OCI-LY7 (cell line): ENCODE results near the gene TNFRSF11A. TPM values are rescaled to one million over a fixed set of nuclear protein-coding genes. Genes with fewer than 3 reads are reported as not detected.

ENCODE experiments used
- BruUV-seq: library from RNA; stranded (reverse); fragments of 400-500 nt; replicated peaks from 2 replicates; lab custom pipeline; 2021; lab: Mats Ljungman, UMichigan
- CTCF ChIA-PET: fragments of 300-600 bp; sonication (Branson Sonifier 250); formaldehyde crosslinking; loops from one replicate; lab custom pipeline; 2022; ENCODE audit warnings: antibody characterized with exemption; ENCODE audit not compliant: unreplicated experiment; lab: Charles Lee
- POLR2A ChIA-PET: fragments of 300-600 bp; sonication (Branson Sonifier 250); formaldehyde crosslinking; loops from one replicate; lab custom pipeline; 2022; ENCODE audit warnings: antibody characterized with exemption; lab: Charles Lee
- DNase-seq: peaks from one replicate; pipeline ENCODE4 v3.0.0-alpha.2; 2015; ENCODE audit warnings: low spot score
- H2AFZ ChIP-seq: fragments of 200-600 bp; sonication (generic), shearing (Covaris generic); 2 replicates; pipeline ENCODE4 v1.6.1; 2014; ENCODE audit warnings: mild to moderate bottlenecking, antibody characterized with exemption, low read length, moderate library complexity
- H3K27ac ChIP-seq: fragments of 200-600 bp; sonication (generic); 2 replicates; pipeline ENCODE4 v1.5.1; 2014; ENCODE audit warnings: mixed run types, low read depth, mild to moderate bottlenecking, moderate library complexity, low read length, inconsistent platforms; ENCODE audit not compliant: poor library complexity, severe bottlenecking
- H3K36me3 ChIP-seq: fragments of 200-600 bp; sonication (generic); 2 replicates; pipeline ENCODE4 v1.6.1; 2014; ENCODE audit warnings: mild to moderate bottlenecking, antibody characterized with exemption, low read length, moderate library complexity, mixed read lengths; ENCODE audit not compliant: insufficient read depth
- H3K4me1 ChIP-seq: fragments of 200-600 bp; sonication (generic); 2 replicates; pipeline ENCODE4 v1.5.1; 2014; ENCODE audit warnings: mild to moderate bottlenecking, low read length; ENCODE audit not compliant: insufficient read depth, poor library complexity, severe bottlenecking
- H3K4me2 ChIP-seq: fragments of 200-600 bp; sonication (generic); 2 replicates; pipeline ENCODE4 v1.6.1; 2014; ENCODE audit warnings: mild to moderate bottlenecking, low read length
- H3K4me3 ChIP-seq: fragments of 200-600 bp; sonication (generic); 2 replicates; pipeline ENCODE4 v1.5.1; 2014; ENCODE audit warnings: mild to moderate bottlenecking, low read depth, low read length; ENCODE audit not compliant: poor library complexity, severe bottlenecking
- H3K79me2 ChIP-seq: fragments of 200-600 bp; sonication (generic); 2 replicates; pipeline ENCODE4 v1.6.1; 2016; ENCODE audit warnings: low read depth, mild to moderate bottlenecking, low read length, moderate library complexity, mixed read lengths; ENCODE audit not compliant: insufficient read depth
- H3K9me2 ChIP-seq: fragments of 200-600 bp; sonication (generic); 2 replicates; pipeline ENCODE4 v1.6.1; 2016; ENCODE audit warnings: mild to moderate bottlenecking, low read length, mixed read lengths; ENCODE audit not compliant: insufficient read depth
- H3K9me3 ChIP-seq: fragments of 200-600 bp; sonication (generic); 2 replicates; pipeline ENCODE4 v1.6.1; 2014; ENCODE audit warnings: mild to moderate bottlenecking, mixed run types, low read length, mixed read lengths
- H4K20me1 ChIP-seq: fragments of 200-600 bp; sonication (generic); 2 replicates; pipeline ENCODE4 v1.6.1; 2014; ENCODE audit warnings: mild to moderate bottlenecking, antibody characterized with exemption, low read length, moderate library complexity, mixed read lengths; ENCODE audit not compliant: insufficient read depth
- EZH2phosphoT487 ChIP-seq: fragments of 200-600 bp; sonication (generic); IDR thresholded peaks from 2 replicates; pipeline ENCODE4 v1.6.1; 2018; ENCODE audit warnings: low read depth, borderline replicate concordance, mild to moderate bottlenecking, mixed run types, antibody characterized with exemption, low read length, moderate library complexity, mixed read lengths
- intact Hi-C: fragments of 100-400 bp; cut with micrococcal nuclease; formaldehyde crosslinking; loops from one replicate; pipeline ENCODE4 v1.10.0; 2022; ENCODE audit not compliant: unreplicated experiment
- total RNA-seq, 2 experiments: library from RNA; depleted of rRNA in 1 of 2; stranded (reverse); fragments of >200 nt in 1 of 2; shearing (Covaris generic) in 1 of 2; gene quantifications; 2 replicates each; pipeline ENCODE4 v1.2.3, GENCODE V29; 2014 to 2022
- TF ChIP-seq, protein P1 (sequence below): fragments of 200-600 bp; sonication (generic); conservative IDR thresholded peaks from 2 replicates; pipeline ENCODE4 v1.5.1; 2014; ENCODE audit warnings: mild to moderate bottlenecking, antibody characterized with exemption, low read length, moderate library complexity, mixed read lengths

The TNFRSF11A gene
- total RNA-seq, 2 experiments from 2014 or later: not detected

DNA sequence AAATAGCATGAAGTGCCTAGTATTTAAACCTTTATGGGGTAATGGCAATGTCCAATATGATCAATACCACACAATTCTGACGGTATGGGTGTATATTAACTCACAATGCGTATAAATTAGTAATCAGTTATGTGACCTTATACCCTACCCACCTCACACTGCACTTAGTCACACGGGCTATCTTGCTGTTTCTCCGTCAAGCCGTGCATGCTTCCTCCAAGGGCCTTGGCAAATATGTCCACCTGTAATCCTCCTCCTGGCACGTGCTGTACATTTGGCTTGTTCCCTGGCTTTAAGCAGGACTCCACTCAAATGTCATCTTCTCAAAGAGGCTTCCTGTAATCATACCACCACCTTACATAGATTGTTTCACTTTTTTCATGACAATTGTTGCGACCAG, 12.2 kb downstream of the TNFRSF11A start:
- CTCF ChIA-PET: no interaction called here
- intact Hi-C loops: no loop called here
- H4K20me1 ChIP-seq: no peaks in the 10 kb centered on the region
- no peak overlapping the region for H2AFZ ChIP-seq
- no peak overlapping the region for H3K4me3 ChIP-seq
- H3K36me3 ChIP-seq: no peaks in the 10 kb centered on the region
- no peaks in the 10 kb centered on the region for H3K79me2 ChIP-seq
- BruUV-seq: no TSS peak
- TF ChIP-seq, protein P1, sequence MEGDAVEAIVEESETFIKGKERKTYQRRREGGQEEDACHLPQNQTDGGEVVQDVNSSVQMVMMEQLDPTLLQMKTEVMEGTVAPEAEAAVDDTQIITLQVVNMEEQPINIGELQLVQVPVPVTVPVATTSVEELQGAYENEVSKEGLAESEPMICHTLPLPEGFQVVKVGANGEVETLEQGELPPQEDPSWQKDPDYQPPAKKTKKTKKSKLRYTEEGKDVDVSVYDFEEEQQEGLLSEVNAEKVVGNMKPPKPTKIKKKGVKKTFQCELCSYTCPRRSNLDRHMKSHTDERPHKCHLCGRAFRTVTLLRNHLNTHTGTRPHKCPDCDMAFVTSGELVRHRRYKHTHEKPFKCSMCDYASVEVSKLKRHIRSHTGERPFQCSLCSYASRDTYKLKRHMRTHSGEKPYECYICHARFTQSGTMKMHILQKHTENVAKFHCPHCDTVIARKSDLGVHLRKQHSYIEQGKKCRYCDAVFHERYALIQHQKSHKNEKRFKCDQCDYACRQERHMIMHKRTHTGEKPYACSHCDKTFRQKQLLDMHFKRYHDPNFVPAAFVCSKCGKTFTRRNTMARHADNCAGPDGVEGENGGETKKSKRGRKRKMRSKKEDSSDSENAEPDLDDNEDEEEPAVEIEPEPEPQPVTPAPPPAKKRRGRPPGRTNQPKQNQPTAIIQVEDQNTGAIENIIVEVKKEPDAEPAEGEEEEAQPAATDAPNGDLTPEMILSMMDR: no peak
- TF ChIP-seq EZH2phosphoT487: no peak
- no peak for DNase-seq
- POLR2A ChIA-PET: no interaction called here
- H3K9me3 ChIP-seq: no peaks in the 10 kb centered on the region
- H3K4me2 ChIP-seq: no peak overlapping the region
- no peak overlapping the region for H3K27ac ChIP-seq
- no peaks in the 10 kb centered on the region for H3K9me2 ChIP-seq
- no peaks in the 10 kb centered on the region for H3K4me1 ChIP-seq

DNA sequence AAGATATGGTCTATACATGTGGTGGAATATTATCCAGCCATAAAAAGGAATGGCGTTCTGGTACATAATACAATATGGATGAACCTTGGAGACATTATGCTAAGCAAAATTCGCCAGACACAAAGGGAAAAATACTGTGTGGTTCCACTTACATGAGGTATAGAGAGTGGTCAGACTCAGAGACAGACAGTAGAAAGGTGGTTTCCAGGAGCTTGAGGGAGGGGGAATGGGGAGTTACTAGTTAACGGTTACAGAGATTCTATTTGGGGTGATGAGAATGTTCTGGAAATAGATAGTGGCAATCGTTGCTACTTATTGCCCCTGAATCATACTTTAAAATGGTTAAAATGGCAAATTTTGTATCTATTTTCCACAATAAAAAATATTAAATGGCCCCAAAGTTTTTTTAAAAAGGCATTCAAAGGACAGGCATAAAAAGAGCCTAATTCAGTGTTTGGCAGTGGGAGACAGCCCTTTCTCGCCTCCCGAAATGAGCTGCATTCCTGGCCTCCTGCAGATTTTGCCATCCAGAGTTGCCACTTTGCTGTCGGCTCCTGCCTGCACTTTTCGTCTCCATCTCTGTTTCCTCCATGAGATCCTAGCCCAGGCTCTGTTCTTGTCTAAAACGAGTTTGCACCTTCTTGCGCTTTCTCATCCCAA, 13.5 kb downstream of the TNFRSF11A start:
- POLR2A ChIA-PET: no interaction called here
- Histone ChIP-seq H3K9me2 (no peaks in the 10 kb centered on the region), H3K27ac (no peak overlapping the region), H3K4me1 (no peaks in the 10 kb centered on the region), H3K4me2 (no peak overlapping the region), H3K79me2 (no peaks in the 10 kb centered on the region), H4K20me1 (no peaks in the 10 kb centered on the region), H3K36me3 (no peaks in the 10 kb centered on the region), H2AFZ (no peak overlapping the region), H3K4me3 (no peak overlapping the region), H3K9me3 (no peaks in the 10 kb centered on the region)
- CTCF ChIA-PET: no interaction called here
- TF ChIP-seq EZH2phosphoT487: no peak
- TF ChIP-seq, protein P1: no peak
- BruUV-seq: no TSS peak
- intact Hi-C loops: no loop called here
- DNase-seq: no peak
